GM12892 (cell line): Measurements from ENCODE around the gene HTRA1.

Experiments used
- POLR2A ChIP-seq: IDR thresholded peaks from 2 replicates; pipeline ENCODE4 v1.6.1; 2011; ENCODE audit warnings: low read depth, low read length, control low read depth
- POLR2AphosphoS5 ChIP-seq: IDR thresholded peaks from 2 replicates; pipeline ENCODE4 v1.6.1; 2011; ENCODE audit warnings: low read depth, low read length, control low read depth
- TAF1 ChIP-seq: IDR thresholded peaks from 2 replicates; pipeline ENCODE4 v1.6.1; 2011; ENCODE audit warnings: low read depth, mild to moderate bottlenecking, control low read depth, low read length, borderline replicate concordance

DNA sequence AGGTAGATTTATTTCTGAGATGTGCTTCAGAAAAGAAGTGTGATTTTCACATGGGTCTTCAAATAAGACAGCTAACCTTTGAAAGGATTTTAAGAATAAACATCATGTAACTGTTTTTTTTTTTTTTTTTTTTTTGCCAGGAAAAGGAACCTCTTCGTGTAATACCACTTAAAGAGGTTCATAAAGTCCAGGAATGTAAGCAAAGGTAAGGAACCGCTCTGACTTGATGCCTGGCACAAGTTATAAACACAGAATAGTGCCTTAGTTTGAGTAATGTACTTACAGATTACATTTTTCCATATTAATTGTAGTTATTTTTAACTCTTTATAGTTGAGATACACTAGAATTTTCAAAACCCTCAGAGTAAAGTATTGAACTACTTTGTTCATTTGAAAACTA lies 37.3 kb upstream of the HTRA1 start:
- TF ChIP-seq POLR2A (no peak), TAF1 (no peak), POLR2AphosphoS5 (no peak)
